Keratinocyte (primary cell): ENCODE measurements around the gene SPDYA.

Experiments used
- EZH2 ChIP-seq: IDR thresholded peaks from one replicate; pipeline ENCODE4 v1.6.1; 2012; ENCODE audit warnings: inconsistent platforms, mild to moderate bottlenecking, low read length, moderate library complexity
- TF ChIP-seq, protein P1 (sequence below), 3 experiments: IDR thresholded peaks in 1 of 3; conservative IDR thresholded peaks in 1 of 3; optimal IDR thresholded peaks in 1 of 3; 2 replicates in 2 of 3; 3 replicates in 1 of 3; pipeline versions ENCODE3 to v1.5.1; 2011; ENCODE audit warnings: low read length in 3 of 3, mild to moderate bottlenecking in 3 of 3, moderate library complexity in 2 of 3, control low read depth in 1 of 3, inconsistent platforms in 1 of 3; ENCODE audit not compliant: insufficient read depth in 2 of 3; ENCODE audit errors: extremely low read depth in 1 of 3

DNA sequence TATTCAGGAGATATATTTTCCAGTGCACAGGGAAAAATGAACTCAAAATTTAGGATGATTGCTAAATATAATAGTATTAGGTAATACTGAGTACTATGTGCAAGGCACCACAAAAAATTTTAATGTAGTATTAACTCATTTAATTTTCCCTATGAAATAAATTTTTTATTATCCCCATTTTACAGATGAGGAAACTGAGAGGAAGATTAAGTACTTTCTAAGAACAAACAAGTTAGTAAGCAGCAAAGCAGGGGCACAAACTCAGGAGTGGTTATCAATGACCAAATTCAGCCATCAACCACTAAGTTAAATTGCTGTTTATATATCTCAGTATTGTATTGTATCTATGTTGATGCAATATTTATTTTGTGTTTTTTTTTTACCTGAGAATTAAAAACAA is 14.2 kb downstream of the SPDYA start:
- TF ChIP-seq EZH2: no peak
- TF ChIP-seq, protein P1, sequence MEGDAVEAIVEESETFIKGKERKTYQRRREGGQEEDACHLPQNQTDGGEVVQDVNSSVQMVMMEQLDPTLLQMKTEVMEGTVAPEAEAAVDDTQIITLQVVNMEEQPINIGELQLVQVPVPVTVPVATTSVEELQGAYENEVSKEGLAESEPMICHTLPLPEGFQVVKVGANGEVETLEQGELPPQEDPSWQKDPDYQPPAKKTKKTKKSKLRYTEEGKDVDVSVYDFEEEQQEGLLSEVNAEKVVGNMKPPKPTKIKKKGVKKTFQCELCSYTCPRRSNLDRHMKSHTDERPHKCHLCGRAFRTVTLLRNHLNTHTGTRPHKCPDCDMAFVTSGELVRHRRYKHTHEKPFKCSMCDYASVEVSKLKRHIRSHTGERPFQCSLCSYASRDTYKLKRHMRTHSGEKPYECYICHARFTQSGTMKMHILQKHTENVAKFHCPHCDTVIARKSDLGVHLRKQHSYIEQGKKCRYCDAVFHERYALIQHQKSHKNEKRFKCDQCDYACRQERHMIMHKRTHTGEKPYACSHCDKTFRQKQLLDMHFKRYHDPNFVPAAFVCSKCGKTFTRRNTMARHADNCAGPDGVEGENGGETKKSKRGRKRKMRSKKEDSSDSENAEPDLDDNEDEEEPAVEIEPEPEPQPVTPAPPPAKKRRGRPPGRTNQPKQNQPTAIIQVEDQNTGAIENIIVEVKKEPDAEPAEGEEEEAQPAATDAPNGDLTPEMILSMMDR (optimal IDR thresholded peaks at IDR 0.05 in 1 of 3, IDR thresholded peaks at IDR 0.05 in 1 of 3, conservative IDR thresholded peaks at IDR 0.05 in 1 of 3; ENCODE audit: extremely low read depth in 1 of 3, insufficient read depth in 2 of 3, low read length in 3 of 3): no peak
